Thoracic aorta endothelial cell (primary cell): Measurements from ENCODE around the gene PRR5. TPM values are rescaled to one million over a fixed set of nuclear protein-coding genes. Genes with fewer than 3 reads are reported as not detected.

ENCODE experiments used
- total RNA-seq: library from RNA; depleted of rRNA; stranded (reverse); fragments of >200 nt; gene quantifications from 2 replicates; pipeline ENCODE4 v1.2.3, GENCODE V29; 2012

Gene PRR5
- 1.1 and 4.5 TPM in 2 replicates for total RNA-seq

GRCh38 chr22:44701824-44702478 is at the start of gene PRR5:
Gene PRR5, plus strand, starts transcription at chr22:44702204. Its CDS starts 271 bp downstream, at chr22:44702475.

GRCh38 chr22:44752285-44753188 is 50.5 kb downstream of the PRR5 start, which contains the start of gene ARHGAP8:
Gene ARHGAP8, plus strand, starts transcription at chr22:44752575. Its CDS starts 33,953 bp downstream, at chr22:44786528.

Other genes starting within 250 kb of the PRR5 start
- 20.9 and 25.2 TPM in 2 replicates for gene RTL6, start 204.0 kb upstream of the PRR5 start, total RNA-seq
- gene ARHGAP8, start 50.4 kb downstream of the PRR5 start, total RNA-seq, result not detected in 2 replicates